ENCODE measurements around the gene CNNM2.
A peak's percentile ranks its signal among the peaks of the same experiment; 100 is the strongest.

The CNNM2 gene

GRCh38 chr10:103069453-103070331 is 151.6 kb downstream of the CNNM2 start:
- no peaks in the 10 kb centered on the region for H3K36me3 ChIP-seq (ENCODE audit: insufficient read depth, low read length)
- no peaks in the 10 kb centered on the region for H3K9me3 ChIP-seq (ENCODE audit: low read length)
- no peak overlapping the region; the same call in 1 of the 2 replicates for H3K4me2 ChIP-seq (ENCODE audit: low read length)
- no peaks in the 10 kb centered on the region for H3K79me2 ChIP-seq (ENCODE audit: insufficient read depth, low read length)
- TF ChIP-seq CTCF (IDR thresholded peaks at IDR 0.05; ENCODE audit: low read length), result peak; percentile 57
- no peak for TF ChIP-seq EZH2 (IDR thresholded peaks at IDR 0.05; ENCODE audit: borderline replicate concordance, low read length)
- H3K9me2 ChIP-seq (ENCODE audit: low read depth, low read length), result no peaks in the 10 kb centered on the region
- H3K27ac ChIP-seq (ENCODE audit: low read depth, low read length, poor library complexity, severe bottlenecking), result peak overlapping the region; percentile 35
- no peaks in the 10 kb centered on the region for H4K20me1 ChIP-seq (ENCODE audit: insufficient read depth, low read length)
- no peak overlapping the region for H2AFZ ChIP-seq (ENCODE audit: low read length)
- no peak overlapping the region for H3K4me3 ChIP-seq (ENCODE audit: low read depth, low read length, poor library complexity, severe bottlenecking)
- no peaks in the 10 kb centered on the region for H3F3A ChIP-seq (ENCODE audit: insufficient read depth, low read length)
- H3K4me1 ChIP-seq (ENCODE audit: insufficient read depth, low read length, severe bottlenecking), result peaks cover 12% of the 10 kb centered on the region
- no peak overlapping the region for H3K9ac ChIP-seq (ENCODE audit: low read length)
- no peaks in the 10 kb centered on the region for H3K27me3 ChIP-seq (ENCODE audit: insufficient read depth, low read length)

GRCh38 chr10:103072276-103072675 is 154.2 kb downstream of the CNNM2 start:
- Histone ChIP-seq H3K4me2 (ENCODE audit: low read length) (no peak overlapping the region), H3K9me3 (ENCODE audit: low read length) (no peaks in the 10 kb centered on the region), H2AFZ (ENCODE audit: low read length) (no peak overlapping the region), H3K27ac (ENCODE audit: low read depth, low read length, poor library complexity, severe bottlenecking) (no peak overlapping the region), H3F3A (ENCODE audit: insufficient read depth, low read length) (no peaks in the 10 kb centered on the region), H4K20me1 (ENCODE audit: insufficient read depth, low read length) (no peaks in the 10 kb centered on the region), H3K4me3 (ENCODE audit: low read depth, low read length, poor library complexity, severe bottlenecking) (no peak overlapping the region), H3K4me1 (ENCODE audit: insufficient read depth, low read length, severe bottlenecking) (peaks cover 12% of the 10 kb centered on the region), H3K27me3 (ENCODE audit: insufficient read depth, low read length) (no peaks in the 10 kb centered on the region), H3K36me3 (ENCODE audit: insufficient read depth, low read length) (no peaks in the 10 kb centered on the region), H3K9ac (ENCODE audit: low read length) (no peak overlapping the region), H3K9me2 (ENCODE audit: low read depth, low read length) (no peaks in the 10 kb centered on the region), H3K79me2 (ENCODE audit: insufficient read depth, low read length) (no peaks in the 10 kb centered on the region)
- TF ChIP-seq CTCF (IDR thresholded peaks at IDR 0.05; ENCODE audit: low read length) (no peak), EZH2 (IDR thresholded peaks at IDR 0.05; ENCODE audit: borderline replicate concordance, low read length) (no peak)

GRCh38 chr10:103072891-103073290 is 154.8 kb downstream of the CNNM2 start:
- H4K20me1 ChIP-seq (ENCODE audit: insufficient read depth, low read length), result no peaks in the 10 kb centered on the region
- no peaks in the 10 kb centered on the region for H3K27me3 ChIP-seq (ENCODE audit: insufficient read depth, low read length)
- TF ChIP-seq EZH2 (IDR thresholded peaks at IDR 0.05; ENCODE audit: borderline replicate concordance, low read length) (no peak), CTCF (IDR thresholded peaks at IDR 0.05; ENCODE audit: low read length) (no peak)
- no peaks in the 10 kb centered on the region for H3K9me2 ChIP-seq (ENCODE audit: low read depth, low read length)
- H3F3A ChIP-seq (ENCODE audit: insufficient read depth, low read length), result no peaks in the 10 kb centered on the region
- no peak overlapping the region for H3K4me3 ChIP-seq (ENCODE audit: low read depth, low read length, poor library complexity, severe bottlenecking)
- H3K27ac ChIP-seq (ENCODE audit: low read depth, low read length, poor library complexity, severe bottlenecking), result no peak overlapping the region
- no peak overlapping the region for H3K9ac ChIP-seq (ENCODE audit: low read length)
- no peaks in the 10 kb centered on the region for H3K79me2 ChIP-seq (ENCODE audit: insufficient read depth, low read length)
- H3K36me3 ChIP-seq (ENCODE audit: insufficient read depth, low read length), result no peaks in the 10 kb centered on the region
- no peak overlapping the region for H2AFZ ChIP-seq (ENCODE audit: low read length)
- peaks cover 12% of the 10 kb centered on the region for H3K4me1 ChIP-seq (ENCODE audit: insufficient read depth, low read length, severe bottlenecking)
- H3K4me2 ChIP-seq (ENCODE audit: low read length), result no peak overlapping the region
- H3K9me3 ChIP-seq (ENCODE audit: low read length), result no peaks in the 10 kb centered on the region
